Esophagus (tissue), 2 donors: ENCODE measurements around the gene LSR. TPM values are rescaled to one million over a fixed set of nuclear protein-coding genes. Genes with fewer than 3 reads are reported as not detected.
A peak's percentile ranks its signal among the peaks of the same experiment; 100 is the strongest.

ENCODE experiments used
- H3K27ac ChIP-seq, 2 donors: one replicate each; pipeline ENCODE4 v1.5.1; 2013; ENCODE audit warnings: low read depth in 2 of 2, mild to moderate bottlenecking in 2 of 2, inconsistent platforms in 1 of 2, low read length in 1 of 2, moderate library complexity in 1 of 2
- H3K27me3 ChIP-seq, 2 donors: one replicate each; pipeline ENCODE4 v1.6.1; 2013; ENCODE audit warnings: low read length in 2 of 2, control low read depth in 1 of 2, mild to moderate bottlenecking in 1 of 2; ENCODE audit not compliant: insufficient read depth in 2 of 2, control insufficient read depth in 1 of 2
- H3K36me3 ChIP-seq, 2 donors: one replicate each; pipeline ENCODE4 v1.6.1; 2013; ENCODE audit warnings: low read length in 1 of 2; ENCODE audit not compliant: control insufficient read depth in 2 of 2, insufficient read depth in 2 of 2
- H3K4me1 ChIP-seq, 2 donors: one replicate each; pipeline ENCODE4 v1.6.1; 2013; ENCODE audit warnings: low read length in 1 of 2; ENCODE audit not compliant: control insufficient read depth in 2 of 2, insufficient read depth in 2 of 2
- H3K4me3 ChIP-seq, 2 donors: one replicate each; pipeline ENCODE4 v1.5.1; 2013; ENCODE audit warnings: low read length in 2 of 2, mild to moderate bottlenecking in 2 of 2, low read depth in 1 of 2, moderate library complexity in 1 of 2
- H3K9me3 ChIP-seq, 2 donors: one replicate each; pipeline ENCODE4 v1.6.1; 2013; ENCODE audit warnings: mild to moderate bottlenecking in 2 of 2, low read depth in 1 of 2, low read length in 1 of 2, moderate library complexity in 1 of 2; ENCODE audit not compliant: control insufficient read depth in 2 of 2, insufficient read depth in 1 of 2
- WGBS, 2 donors: extraction: QIAGEN DNeasy Blood & Tissue Kit; methylation state at CpG; one replicate each; pipeline ENCODE4 v1.1.7; 2013; 5-methylcytosine and 5-hydroxymethylcytosine counted together
- polyA plus RNA-seq, 2 donors: library from polyadenylated mRNA; stranded (reverse); fragments of 200-250 nt; gene quantifications; one replicate each; pipeline ENCODE4 v1.2.3, GENCODE V29; 2013
- donor health status: healthy with polysubstance abuse.
- donor health status: Bipolar disorder and iron deficiency.

Gene LSR
- polyA plus RNA-seq, 2 donors: 39.0 to 63.5 TPM

GRCh38 chr19:35246466-35247092, 2.2 kb upstream of the LSR start:
- no peaks in the 10 kb centered on the region for H3K27me3 ChIP-seq
- no peak overlapping the region for H3K4me3 ChIP-seq
- H3K4me1 ChIP-seq: peaks cover 2 to 9% of the 10 kb centered on the region in 2 donors
- WGBS, 2 donors: 74 to 77% methylated on average over 4 of the region's 4 CpGs
- H3K36me3 ChIP-seq: peaks cover 0 to 5% of the 10 kb centered on the region in 2 donors
- no peaks in the 10 kb centered on the region for H3K9me3 ChIP-seq
- H3K27ac ChIP-seq: no peak overlapping the region

GRCh38 chr19:35247526-35248309, 1.1 kb upstream of the LSR start:
- peaks cover 0 to 5% of the 10 kb centered on the region in 2 donors for H3K36me3 ChIP-seq
- WGBS, 2 donors: 2% methylated on average over 42 of the region's 42 CpGs
- H3K27me3 ChIP-seq: no peaks in the 10 kb centered on the region
- H3K27ac ChIP-seq: peak overlapping the region; percentile 93 to 96
- no peaks in the 10 kb centered on the region for H3K9me3 ChIP-seq
- peak overlapping the region; percentile 80 to 83 for H3K4me3 ChIP-seq
- H3K4me1 ChIP-seq: peaks cover 2 to 9% of the 10 kb centered on the region in 2 donors

- peak overlapping the region; percentile 80 to 83 for H3K4me3 ChIP-seq
- peak overlapping the region; percentile 93 to 96 for H3K27ac ChIP-seq
- no peaks in the 10 kb centered on the region for H3K9me3 ChIP-seq
- H3K4me1 ChIP-seq: peaks cover 2 to 9% of the 10 kb centered on the region in 2 donors
- WGBS, 2 donors: 5 to 8% methylated on average over 39 of the region's 39 CpGs
- H3K36me3 ChIP-seq: peaks cover 0 to 11% of the 10 kb centered on the region in 2 donors
- no peaks in the 10 kb centered on the region for H3K27me3 ChIP-seq
Observed at GRCh38 chr19:35249146-35249847, 495 bp downstream of the LSR start.

- Histone ChIP-seq H3K4me3 (peak overlapping the region; percentile 80 to 83), H3K27ac (no peak overlapping the region), H3K36me3 (peaks cover 0 to 15% of the 10 kb centered on the region in 2 donors), H3K4me1 (peaks cover 2 to 9% of the 10 kb centered on the region in 2 donors), H3K27me3 (no peaks in the 10 kb centered on the region), H3K9me3 (no peaks in the 10 kb centered on the region)
- WGBS, 2 donors: 76 to 82% methylated on average over 34 of the region's 34 CpGs
Observed at GRCh38 chr19:35249848-35250711, 1.3 kb downstream of the LSR start.

- H3K27ac ChIP-seq: no peak overlapping the region
- H3K36me3 ChIP-seq: peaks cover 0 to 15% of the 10 kb centered on the region in 2 donors
- peaks cover 2 to 9% of the 10 kb centered on the region in 2 donors for H3K4me1 ChIP-seq
- H3K4me3 ChIP-seq: no peak overlapping the region
- 91 to 94% methylated on average over 2 of the region's 2 CpGs for WGBS, 2 donors
- H3K27me3 ChIP-seq: no peaks in the 10 kb centered on the region
- no peaks in the 10 kb centered on the region for H3K9me3 ChIP-seq
Observed at GRCh38 chr19:35251456-35251855, 2.7 kb downstream of the LSR start.

- no peak overlapping the region for H3K27ac ChIP-seq
- H3K4me1 ChIP-seq: peaks cover 2 to 12% of the 10 kb centered on the region in 2 donors
- peaks cover 0 to 21% of the 10 kb centered on the region in 2 donors for H3K36me3 ChIP-seq
- 81 to 84% methylated on average over 9 of the region's 9 CpGs for WGBS, 2 donors
- no peak overlapping the region for H3K4me3 ChIP-seq
- no peaks in the 10 kb centered on the region for H3K9me3 ChIP-seq
- H3K27me3 ChIP-seq: no peaks in the 10 kb centered on the region
Observed at GRCh38 chr19:35253316-35254286, 4.8 kb downstream of the LSR start.

- Histone ChIP-seq H3K9me3 (no peaks in the 10 kb centered on the region), H3K4me3 (no peak overlapping the region), H3K4me1 (peaks cover 2 to 12% of the 10 kb centered on the region in 2 donors)
Observed at GRCh38 chr19:35254341-35255297, 5.8 kb downstream of the LSR start.

GRCh38 chr19:35256566-35256965, 7.8 kb downstream of the LSR start:
- no peaks in the 10 kb centered on the region for H3K9me3 ChIP-seq
- 46 to 69% methylated on average over 2 of the region's 2 CpGs for WGBS, 2 donors
- peaks cover 0 to 5% of the 10 kb centered on the region in 2 donors for H3K4me1 ChIP-seq
- H3K36me3 ChIP-seq: peaks cover 0 to 22% of the 10 kb centered on the region in 2 donors
- H3K27ac ChIP-seq: no peak overlapping the region
- no peak overlapping the region for H3K4me3 ChIP-seq
- H3K27me3 ChIP-seq: no peaks in the 10 kb centered on the region

More at GRCh38 chr19:35254341-35255297, 5.8 kb downstream of the LSR start:
- 87 to 89% methylated on average over 17 of the region's 17 CpGs for WGBS, 2 donors
- Histone ChIP-seq H3K36me3 (peaks cover 0 to 25% of the 10 kb centered on the region in 2 donors), H3K27ac (no peak overlapping the region), H3K27me3 (no peaks in the 10 kb centered on the region)
